ENCODE results near the gene TXNIP. TPM values are rescaled to one million over a fixed set of nuclear protein-coding genes. Genes with fewer than 3 reads are reported as not detected.

Gene TXNIP
- total RNA-seq, 1 donor from 2014 or later: 157 TPM

GRCh38 chr1:145992502-145992936 lies 3.9 kb downstream of the TXNIP start:
- Histone ChIP-seq H4K20me1 (ENCODE audit: insufficient read depth, low read length) (peaks cover 27% of the 10 kb centered on the region), H3K4me1 (ENCODE audit: insufficient read depth, low read length) (peaks cover 20% of the 10 kb centered on the region), H3K9me3 (ENCODE audit: insufficient read depth, low read depth, low read length) (no peaks in the 10 kb centered on the region), H3K4me2 (ENCODE audit: low read length) (peak overlapping the region; percentile 3), H3K79me2 (ENCODE audit: insufficient read depth, low read length) (peaks cover 28% of the 10 kb centered on the region), H3K4me3 (ENCODE audit: insufficient read depth, low read depth, low read length) (no peak overlapping the region), H3K36me3 (ENCODE audit: insufficient read depth, low read length) (peaks cover 23% of the 10 kb centered on the region), H3K9ac (ENCODE audit: low read length) (no peak overlapping the region), H3K27me3 (ENCODE audit: insufficient read depth, low read length) (no peaks in the 10 kb centered on the region), H3K27ac (ENCODE audit: low read depth, low read length) (no peak overlapping the region), H2AFZ (ENCODE audit: low read depth, low read length) (no peak overlapping the region)
- Mint-ChIP-seq H3K4me3 (ENCODE audit: unreplicated experiment) (peak overlapping the region; percentile 100), H3K27ac (ENCODE audit: unreplicated experiment) (peak overlapping the region; percentile 75), H3K9me3 (ENCODE audit: unreplicated experiment) (no peaks in the 10 kb centered on the region), H3K36me3 (ENCODE audit: low read depth, unreplicated experiment) (peaks cover 30% of the 10 kb centered on the region), H3K27me3 (ENCODE audit: low read depth, unreplicated experiment) (no peaks in the 10 kb centered on the region), H3K4me1 (ENCODE audit: low read depth, unreplicated experiment) (peaks cover 13% of the 10 kb centered on the region)
- DNase-seq (ENCODE audit: low read depth): no peak
- TF ChIP-seq EZH2 (IDR thresholded peaks at IDR 0.05; ENCODE audit: insufficient read depth, low read length) (no peak), CTCF (IDR thresholded peaks at IDR 0.05; ENCODE audit: insufficient read depth, low read depth, low read length) (no peak)
- FAIRE-seq: no peak

- Mint-ChIP-seq H3K4me3 (ENCODE audit: unreplicated experiment) (peak overlapping the region; percentile 100), H3K27me3 (ENCODE audit: low read depth, unreplicated experiment) (no peaks in the 10 kb centered on the region), H3K9me3 (ENCODE audit: unreplicated experiment) (no peaks in the 10 kb centered on the region), H3K27ac (ENCODE audit: unreplicated experiment) (peak overlapping the region; percentile 48), H3K4me1 (ENCODE audit: low read depth, unreplicated experiment) (peaks cover 8% of the 10 kb centered on the region), H3K36me3 (ENCODE audit: low read depth, unreplicated experiment) (peaks cover 30% of the 10 kb centered on the region)
- DNase-seq (ENCODE audit: low read depth) (no peak), FAIRE-seq (no peak)
- Histone ChIP-seq H3K4me2 (ENCODE audit: low read length) (no peak overlapping the region), H2AFZ (ENCODE audit: low read depth, low read length) (no peak overlapping the region), H3K4me3 (ENCODE audit: insufficient read depth, low read depth, low read length) (no peak overlapping the region), H3K79me2 (ENCODE audit: insufficient read depth, low read length) (peaks cover 28% of the 10 kb centered on the region), H3K4me1 (ENCODE audit: insufficient read depth, low read length) (peaks cover 15% of the 10 kb centered on the region), H3K27me3 (ENCODE audit: insufficient read depth, low read length) (no peaks in the 10 kb centered on the region), H3K9me3 (ENCODE audit: insufficient read depth, low read depth, low read length) (no peaks in the 10 kb centered on the region), H3K36me3 (ENCODE audit: insufficient read depth, low read length) (peaks cover 23% of the 10 kb centered on the region), H4K20me1 (ENCODE audit: insufficient read depth, low read length) (peaks cover 27% of the 10 kb centered on the region), H3K27ac (ENCODE audit: low read depth, low read length) (no peak overlapping the region), H3K9ac (ENCODE audit: low read length) (no peak overlapping the region)
- TF ChIP-seq EZH2 (IDR thresholded peaks at IDR 0.05; ENCODE audit: insufficient read depth, low read length) (no peak), CTCF (IDR thresholded peaks at IDR 0.05; ENCODE audit: insufficient read depth, low read depth, low read length) (no peak)
Measured at GRCh38 chr1:145991735-145992412, 4.5 kb downstream of the TXNIP start.

- no peak for FAIRE-seq
- no peak for DNase-seq (ENCODE audit: low read depth)
- H3K4me3 ChIP-seq (ENCODE audit: insufficient read depth, low read depth, low read length): no peak overlapping the region
- peaks cover 18% of the 10 kb centered on the region for H3K79me2 ChIP-seq (ENCODE audit: insufficient read depth, low read length)
- H3K9me3 ChIP-seq (ENCODE audit: insufficient read depth, low read depth, low read length): no peaks in the 10 kb centered on the region
- Mint-ChIP-seq H3K36me3 (ENCODE audit: low read depth, unreplicated experiment) (peaks cover 30% of the 10 kb centered on the region), H3K4me3 (ENCODE audit: unreplicated experiment) (peak overlapping the region; percentile 100), H3K27me3 (ENCODE audit: low read depth, unreplicated experiment) (no peaks in the 10 kb centered on the region), H3K9me3 (ENCODE audit: unreplicated experiment) (no peaks in the 10 kb centered on the region), H3K4me1 (ENCODE audit: low read depth, unreplicated experiment) (peaks cover 17% of the 10 kb centered on the region), H3K27ac (ENCODE audit: unreplicated experiment) (no peak overlapping the region)
- no peak overlapping the region for H3K9ac ChIP-seq (ENCODE audit: low read length)
- no peak overlapping the region for H3K4me2 ChIP-seq (ENCODE audit: low read length)
- peaks cover 26% of the 10 kb centered on the region for H4K20me1 ChIP-seq (ENCODE audit: insufficient read depth, low read length)
- no peak overlapping the region for H3K27ac ChIP-seq (ENCODE audit: low read depth, low read length)
- peaks cover 23% of the 10 kb centered on the region for H3K36me3 ChIP-seq (ENCODE audit: insufficient read depth, low read length)
- H3K4me1 ChIP-seq (ENCODE audit: insufficient read depth, low read length): peaks cover 20% of the 10 kb centered on the region
- TF ChIP-seq CTCF (IDR thresholded peaks at IDR 0.05; ENCODE audit: insufficient read depth, low read depth, low read length) (no peak), EZH2 (IDR thresholded peaks at IDR 0.05; ENCODE audit: insufficient read depth, low read length) (no peak)
- H2AFZ ChIP-seq (ENCODE audit: low read depth, low read length): no peak overlapping the region
- no peaks in the 10 kb centered on the region for H3K27me3 ChIP-seq (ENCODE audit: insufficient read depth, low read length)
Measured at GRCh38 chr1:145990249-145990855, 6.0 kb downstream of the TXNIP start.

All from astrocyte (in vitro differentiated cells and primary cell).